ENCODE data around the gene ASCC2. TPM values are rescaled to one million over a fixed set of nuclear protein-coding genes. Genes with fewer than 3 reads are reported as not detected.

The ASCC2 gene
- total RNA-seq, 1 experiment from 2014 or later, result 15.4 TPM

GRCh38 chr22:29786031-29786430, 52.0 kb downstream of the ASCC2 start:
- no peak for DNase-seq (ENCODE audit: low spot score)

GRCh38 chr22:29784451-29785361, 53.4 kb downstream of the ASCC2 start:
- no peak for DNase-seq (ENCODE audit: low spot score)

DNA sequence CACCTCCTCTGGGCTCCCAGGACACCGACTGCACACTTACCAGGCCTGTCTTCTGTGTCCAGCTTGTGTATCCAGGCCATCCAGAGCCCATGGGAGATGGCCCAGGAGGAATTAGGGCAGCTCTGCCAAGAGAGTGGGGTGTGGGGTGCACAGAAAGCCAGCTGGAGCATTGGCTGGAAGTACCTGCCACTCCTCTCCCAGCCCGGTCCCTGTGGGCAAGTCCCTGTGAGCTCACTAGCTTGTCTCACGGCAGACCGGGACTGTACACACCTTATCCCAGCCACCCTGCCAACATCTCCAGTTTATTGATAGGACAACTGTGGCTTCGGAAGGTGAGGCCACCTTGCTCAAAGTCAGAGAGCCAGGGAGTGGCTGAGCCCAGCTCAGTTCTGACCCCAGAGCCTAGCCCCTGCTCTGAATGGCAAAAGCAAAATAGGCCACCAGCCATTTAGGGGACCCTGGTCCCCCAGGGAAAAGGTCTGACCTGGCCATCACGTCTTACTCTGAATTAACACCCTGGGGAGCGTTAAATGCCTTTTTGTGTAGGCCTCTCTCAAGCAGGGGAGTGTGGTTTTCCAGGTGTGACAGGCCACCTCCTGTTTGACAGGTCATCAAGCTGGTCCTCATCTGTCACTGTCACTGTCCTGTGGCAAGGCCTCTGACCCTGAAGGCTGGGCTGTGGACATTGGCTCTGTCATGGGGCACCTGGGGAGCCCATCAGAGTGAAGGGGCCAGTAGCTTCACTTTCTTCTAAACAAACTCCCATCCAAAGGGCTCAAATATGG, 55.8 kb downstream of the ASCC2 start:
- peak; percentile 47 for DNase-seq (ENCODE audit: low spot score)

- peak; percentile 72 for DNase-seq (ENCODE audit: low spot score)
These were observed 57.1 kb downstream of the ASCC2 start for GRCh38 chr22:29780748-29781676.

- DNase-seq (ENCODE audit: low spot score), result no peak
These were observed 57.9 kb downstream of the ASCC2 start for GRCh38 chr22:29780220-29780619.

DNA sequence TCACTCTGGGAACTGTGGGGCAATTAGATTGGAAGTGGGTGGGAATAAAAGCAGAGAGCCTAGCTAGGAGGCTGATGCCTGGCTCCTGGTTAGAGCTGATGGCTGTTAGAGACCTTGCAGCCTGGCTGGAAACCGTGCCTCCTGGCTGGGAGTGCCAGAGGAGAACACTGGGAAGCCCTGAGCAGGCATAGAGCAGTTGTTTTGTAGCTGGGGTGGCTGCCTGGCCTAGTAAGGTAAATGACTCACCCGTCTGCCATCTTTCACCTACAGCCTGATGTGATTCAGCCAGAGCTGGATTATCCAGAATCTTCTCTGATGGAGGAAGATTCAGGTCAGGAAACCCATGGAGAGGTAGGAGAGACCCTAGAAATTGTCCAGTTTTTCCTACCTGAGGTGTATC, 64.8 kb downstream of the ASCC2 start:
- peak; percentile 59 for DNase-seq (ENCODE audit: low spot score)

- peak; percentile 34 for DNase-seq (ENCODE audit: low spot score)
These were observed 65.9 kb downstream of the ASCC2 start for GRCh38 chr22:29772170-29772641.

GRCh38 chr22:29769723-29770321, 68.3 kb downstream of the ASCC2 start:
- DNase-seq (ENCODE audit: low spot score), result no peak

GRCh38 chr22:29768052-29768693, 69.9 kb downstream of the ASCC2 start:
- DNase-seq (ENCODE audit: low spot score), result no peak

- DNase-seq (ENCODE audit: low spot score), result peak; percentile 68
These were observed 70.7 kb downstream of the ASCC2 start, which contains the start of gene UQCR10 for GRCh38 chr22:29767171-29768051. Gene UQCR10, plus strand, starts transcription at chr22:29767369. Its CDS starts 30 bp downstream, at chr22:29767399.

- DNase-seq (ENCODE audit: low spot score), result peak; percentile 85
These were observed 71.4 kb downstream of the ASCC2 start, which contains the start of gene ZMAT5 for GRCh38 chr22:29766632-29767170. Gene ZMAT5, minus strand, starts transcription at chr22:29767007. Its CDS starts 18,463 bp downstream, at chr22:29748544.

DNA sequence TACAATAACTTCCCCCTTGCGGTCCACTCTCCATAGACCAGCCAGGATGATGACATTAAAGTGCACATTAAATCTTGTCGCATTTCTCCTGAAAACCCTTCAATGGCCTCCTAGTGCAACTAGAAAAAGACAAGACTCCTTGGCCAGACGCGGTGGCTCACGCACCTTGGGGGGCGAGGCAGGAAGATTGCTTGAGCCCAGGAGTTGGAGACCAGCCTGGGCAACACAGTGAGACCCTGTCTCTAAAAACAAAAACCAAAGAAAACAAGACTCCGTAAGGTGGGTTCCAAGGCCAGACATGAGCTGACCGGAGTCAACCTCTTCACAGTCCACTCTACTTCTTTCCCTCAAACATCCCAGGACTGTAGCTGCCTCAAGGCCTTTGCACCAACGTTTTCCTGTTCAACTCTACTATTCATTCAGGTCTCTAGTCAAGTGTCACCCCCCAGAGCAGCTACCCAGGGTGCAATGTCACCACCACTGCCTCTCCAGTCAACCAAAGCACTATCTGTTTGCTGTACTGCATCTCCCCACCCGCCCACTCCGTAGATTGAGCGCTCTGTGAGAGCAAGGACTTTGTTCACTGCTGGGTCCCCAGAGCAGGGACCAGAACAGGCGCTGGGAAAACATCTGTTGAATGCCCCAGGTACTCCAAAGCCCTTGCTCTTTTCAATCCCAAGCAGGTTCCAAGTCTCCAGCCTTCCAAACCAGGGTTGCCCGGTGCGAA, 72.0 kb downstream of the ASCC2 start:
- DNase-seq (ENCODE audit: low spot score), result no peak

DNA sequence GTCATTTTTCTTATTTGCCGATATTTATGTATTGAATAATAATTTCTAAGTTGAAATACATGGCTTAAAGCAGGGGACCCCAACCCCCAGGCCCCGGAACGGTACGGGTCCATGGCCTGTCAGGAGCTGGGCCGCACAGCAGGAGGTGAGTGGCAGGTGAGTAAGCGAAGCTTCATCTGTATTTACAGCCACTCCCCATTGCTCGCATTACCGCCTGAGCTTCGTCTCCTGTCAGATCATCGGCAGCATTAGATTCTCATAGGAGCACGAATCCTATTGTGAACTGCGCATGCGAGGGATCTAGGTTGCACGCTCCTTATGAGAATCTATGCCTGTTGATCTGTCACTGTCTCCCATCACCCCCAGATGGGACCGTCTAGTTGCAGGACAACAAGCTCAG, 75.8 kb downstream of the ASCC2 start:
- DNase-seq (ENCODE audit: low spot score), result no peak

GRCh38 chr22:29758959-29759358, 79.1 kb downstream of the ASCC2 start:
- no peak for DNase-seq (ENCODE audit: low spot score)

DNA sequence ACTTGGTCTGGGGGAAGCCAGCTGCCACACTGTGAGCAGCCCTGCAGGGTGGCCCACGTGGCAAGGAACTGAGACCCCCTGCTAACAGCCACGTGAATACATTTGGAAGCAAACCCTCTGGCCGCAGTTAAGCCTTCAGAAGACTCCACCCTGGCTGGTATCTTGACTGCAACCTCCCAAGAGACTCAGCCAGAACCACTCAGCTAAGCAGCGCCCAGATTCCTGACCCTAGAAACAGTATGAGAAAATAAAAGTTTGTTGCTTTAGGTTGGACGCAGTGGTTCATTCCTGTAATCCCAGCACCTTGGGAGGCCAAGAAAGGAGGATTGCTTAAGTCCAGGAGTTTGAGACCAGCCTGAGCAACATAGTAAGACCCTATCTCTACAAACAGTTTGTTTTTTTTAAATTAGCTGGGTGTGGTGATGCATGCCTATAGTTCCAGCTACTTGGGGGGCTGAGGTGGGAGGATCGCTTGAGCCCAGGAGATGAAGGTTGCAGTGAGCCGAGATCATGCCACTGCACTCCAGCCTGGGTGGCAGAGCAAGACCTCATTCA, 79.9 kb downstream of the ASCC2 start:
- DNase-seq (ENCODE audit: low spot score), result no peak

GRCh38 chr22:29757096-29757495, 81.0 kb downstream of the ASCC2 start:
- no peak for DNase-seq (ENCODE audit: low spot score)

DNA sequence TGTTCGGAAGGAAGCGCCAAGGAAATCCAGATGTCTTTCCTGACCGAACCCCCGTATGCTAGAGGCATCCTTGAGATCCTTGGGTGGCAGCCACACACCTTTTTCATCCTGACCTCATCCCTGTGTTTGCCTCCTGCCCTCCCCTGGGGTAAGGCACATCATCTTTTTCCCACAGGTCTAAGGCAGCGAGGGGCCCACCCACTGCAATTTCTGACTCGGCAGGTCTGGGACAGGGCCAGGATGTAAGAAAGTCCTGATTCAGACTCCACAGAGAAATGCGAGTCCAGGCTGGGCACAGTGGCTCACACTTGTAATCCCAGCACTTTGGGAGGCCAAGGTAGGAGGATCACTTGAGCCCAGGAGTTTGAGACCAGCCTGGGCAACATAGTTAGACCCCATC, 81.7 kb downstream of the ASCC2 start:
- DNase-seq (ENCODE audit: low spot score), result peak; percentile 21

- no peak for DNase-seq (ENCODE audit: low spot score)
These were observed 82.2 kb downstream of the ASCC2 start for GRCh38 chr22:29755889-29756288.

All from A172 (cell line).